ENCODE measurements around the gene HSPB3. TPM values are rescaled to one million over a fixed set of nuclear protein-coding genes. Genes with fewer than 3 reads are reported as not detected.
"Not testable (repeated sequence)": the region's sequence is repeated elsewhere in the genome, so short reads cannot be mapped to it uniquely, and the experiment has no call there.

HSPB3 gene
- total and polyA plus RNA-seq, 2 of the 8 experiments (the other 6 are each of a cell fraction or from before 2014, with no cell fraction given) = not detected

GRCh38 chr5:54419573-54420423, 35.7 kb upstream of the HSPB3 start:
- not testable (repeated sequence) for H3K4me3 ChIP-seq (ENCODE audit: extremely low read depth in 1 of 4, insufficient read depth in 2 of 4, low read depth in 3 of 4, low read length in 4 of 4); H2BK15ac ChIP-seq (ENCODE audit: low read length); H3K79me1 ChIP-seq (ENCODE audit: low read depth, low read length); H4K20me1 ChIP-seq (replicated peaks in 1 of 2; ENCODE audit: control insufficient read depth in 1 of 2, insufficient read depth in 2 of 2, low read length in 2 of 2); H2BK5ac ChIP-seq (ENCODE audit: low read depth, low read length); H3K18ac ChIP-seq (ENCODE audit: extremely low read depth, low read length); H3K23ac ChIP-seq (ENCODE audit: insufficient read length); H3K9ac ChIP-seq (replicated peaks in 1 of 4; ENCODE audit: extremely low read depth in 1 of 4, low read depth in 3 of 4, low read length in 3 of 4); H3K4ac ChIP-seq (replicated peaks; ENCODE audit: insufficient read length, low read depth, low read length); H4K5ac ChIP-seq (ENCODE audit: insufficient read length, low read depth, low read length); H3K79me2 ChIP-seq (ENCODE audit: control insufficient read depth in 1 of 2, insufficient read depth in 2 of 2, low read length in 2 of 2); H3K14ac ChIP-seq (ENCODE audit: insufficient read length); FAIRE-seq; H4K8ac ChIP-seq (ENCODE audit: extremely low read depth, insufficient read depth, low read length); H2BK120ac ChIP-seq (replicated peaks; ENCODE audit: low read depth, low read length); H3K23me2 ChIP-seq (ENCODE audit: low read depth, low read length); H3K4me1 ChIP-seq (replicated peaks in 1 of 4; ENCODE audit: control insufficient read depth in 3 of 4, insufficient read depth in 4 of 4, low read length in 3 of 4); H3K27me3 ChIP-seq (replicated peaks in 1 of 4; ENCODE audit: control insufficient read depth in 3 of 4, extremely low read depth in 1 of 4, insufficient read depth in 3 of 4, low read length in 3 of 4); H3K36me3 ChIP-seq (ENCODE audit: control insufficient read depth in 2 of 4, insufficient read depth in 4 of 4, low read length in 3 of 4); H3K27ac ChIP-seq (ENCODE audit: low read depth, low read length); H3K56ac ChIP-seq (replicated peaks; ENCODE audit: insufficient read length, low read depth, low read length); H2AK5ac ChIP-seq (ENCODE audit: low read depth, low read length); H2AFZ ChIP-seq (ENCODE audit: low read length); DNase-seq (ENCODE audit: low read depth in 1 of 2, low spot score in 2 of 2); H2BK12ac ChIP-seq (ENCODE audit: low read depth, low read length); H3K9me3 ChIP-seq (ENCODE audit: insufficient read depth in 2 of 2, low read depth in 1 of 2, low read length in 1 of 2); H2BK20ac ChIP-seq (ENCODE audit: low read length); H4K91ac ChIP-seq (replicated peaks; ENCODE audit: insufficient read length, low read length); H3K4me2 ChIP-seq (ENCODE audit: insufficient read depth in 1 of 2, low read depth in 2 of 2, low read length in 2 of 2)
- TF ChIP-seq CTCF (IDR thresholded peaks at IDR 0.05; ENCODE audit: control extremely low read depth in 1 of 3, insufficient read depth in 1 of 3, low read depth in 1 of 3, low read length in 3 of 3) = peak in 2 of 3 experiments; percentile 51 to 63; a peak in 2 of 4 replicates
- peak; percentile 62 to 69 for TF ChIP-seq RAD21 (IDR thresholded peaks at IDR 0.05 in 1 of 2, conservative IDR thresholded peaks at IDR 0.05 in 1 of 2; ENCODE audit: low read depth in 2 of 2, low read length in 2 of 2)
- CTCF ChIA-PET (ENCODE audit: partially characterized antibody) = interaction anchor here (0.6 to 1.5 kb wide), 34 partner anchors 10 to 690 kb away, joined by 3 to 15 read pairs (median 4); partner anchors contain the start of gene ARL15
- POLR2A ChIA-PET (ENCODE audit: partially characterized antibody) = interaction anchor here (1.3 kb wide), 1 partner anchor 176 kb away, joined by 4 read pairs; no protein-coding TSS in a partner anchor
- WGBS, 2 experiments (ENCODE audit: extremely low coverage in 1 of 2, insufficient coverage in 1 of 2, insufficient read length in 1 of 2, insufficient replicate concordance in 2 of 2, low coverage in 1 of 2, low lambda C conversion rate in 2 of 2, missing lambda C conversion rate in 1 of 2) = 69% methylated on average over 10 of the region's 10 CpGs; no CpG with 5 or more reads in 1 of the 2 experiments

All from H1 (cell line).